ENCODE results near the gene GATD1.

GATD1 gene

DNA sequence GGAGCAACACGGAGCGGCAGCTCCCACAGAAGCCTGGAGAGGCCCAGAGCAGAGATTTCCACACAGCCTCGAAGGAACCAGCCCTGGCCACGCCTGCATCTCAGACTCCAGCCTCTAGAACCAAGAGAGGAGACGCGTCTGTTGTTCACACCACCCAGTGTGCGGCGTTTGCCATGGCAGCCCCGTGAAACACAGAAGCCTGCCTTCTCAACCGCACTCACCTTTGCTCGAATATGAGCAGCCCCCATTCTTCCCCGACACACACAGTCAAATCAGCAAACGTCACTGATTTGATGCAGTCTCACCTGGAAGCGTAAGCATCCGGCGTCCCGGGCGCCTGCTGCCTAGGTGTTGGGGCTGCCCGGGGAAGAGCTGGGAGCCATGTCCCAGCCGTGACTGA is 44.2 kb downstream of the GATD1 start:
- H3K27ac ChIP-seq, result no peak overlapping the region
- TF ChIP-seq ZFX (IDR thresholded peaks at IDR 0.05), result no peak
- TF ChIP-seq CTCF (conservative IDR thresholded peaks at IDR 0.05), result no peak

- H3K27ac ChIP-seq, result no peak overlapping the region
- TF ChIP-seq CTCF (conservative IDR thresholded peaks at IDR 0.05), result no peak
- no peak for TF ChIP-seq ZFX (IDR thresholded peaks at IDR 0.05)
Observed at GRCh38 chr11:729492-730074, 47.7 kb downstream of the GATD1 start.

DNA sequence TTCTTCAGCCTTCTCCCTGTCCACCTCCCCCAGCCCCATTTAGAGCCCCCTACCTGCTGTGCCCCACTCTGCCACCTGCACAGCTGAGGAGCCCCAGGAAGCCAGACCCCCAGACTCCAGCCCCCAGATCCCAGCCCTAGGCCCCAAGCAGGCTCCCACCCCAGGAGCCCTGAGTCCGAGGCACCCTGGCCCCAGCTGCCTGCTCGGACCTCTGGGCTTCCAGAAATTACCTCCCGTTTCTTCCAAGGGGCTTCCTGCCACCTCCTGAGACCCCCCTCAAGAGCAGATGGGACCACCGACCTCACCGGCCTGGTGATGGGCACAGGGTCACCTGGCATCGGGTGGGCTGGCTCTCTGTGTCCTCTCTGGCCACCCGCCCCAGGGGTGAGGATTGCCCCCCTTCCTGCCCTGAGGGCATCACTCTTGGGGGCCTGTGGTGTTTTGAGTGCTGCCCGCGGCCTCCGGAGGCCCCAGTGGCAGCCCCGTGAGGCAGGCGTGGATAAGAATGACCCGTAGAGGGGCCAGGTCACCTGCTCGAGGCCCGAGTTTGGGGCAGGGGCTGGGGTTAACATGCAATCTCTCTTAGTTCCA is 48.3 kb downstream of the GATD1 start:
- no peak overlapping the region for H3K27ac ChIP-seq
- TF ChIP-seq ZFX (IDR thresholded peaks at IDR 0.05) (no peak), CTCF (conservative IDR thresholded peaks at IDR 0.05) (no peak)

DNA sequence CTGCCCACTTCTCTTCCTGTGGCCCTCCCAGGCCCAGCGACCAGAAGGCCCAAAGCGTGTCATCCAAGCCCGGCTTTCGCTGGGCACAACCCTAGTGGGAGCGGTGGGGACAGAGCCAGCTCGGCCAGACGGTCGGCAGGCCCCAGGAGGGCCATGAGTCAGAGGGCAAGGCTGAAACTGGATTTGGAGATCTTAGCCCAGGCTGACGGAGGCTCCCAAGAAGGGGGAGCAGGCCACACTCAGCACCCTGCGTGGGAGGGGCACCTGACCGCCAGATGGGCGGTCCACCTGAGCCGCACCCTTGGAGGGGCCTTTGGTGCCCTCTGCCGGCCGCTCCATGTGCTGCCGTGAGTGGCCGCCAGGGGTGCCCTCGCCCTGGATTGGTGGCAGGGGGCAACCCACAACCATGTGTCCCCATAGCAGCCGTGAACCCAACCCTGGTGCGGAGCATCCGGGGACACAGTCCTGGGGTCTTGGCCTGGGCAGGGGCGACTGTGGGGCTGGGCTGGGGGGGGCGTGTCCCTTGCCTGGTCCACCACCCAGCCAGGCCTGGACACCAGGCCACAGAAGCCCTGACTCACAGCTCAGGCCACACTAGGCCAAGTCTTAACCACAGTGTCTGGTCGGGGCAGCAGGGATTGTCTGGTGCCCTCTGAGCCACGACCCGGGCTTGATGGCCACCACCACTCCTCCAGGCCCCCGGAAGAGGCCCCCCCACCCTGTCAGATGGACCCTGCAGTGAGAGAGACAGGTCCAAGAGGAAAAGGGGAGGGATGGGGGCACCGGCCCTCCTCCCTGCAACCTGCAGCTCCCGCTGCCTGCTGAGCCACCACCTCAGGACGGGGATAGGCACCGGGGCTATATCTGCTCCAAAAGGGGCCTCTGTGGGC is 49.2 kb downstream of the GATD1 start:
- no peak overlapping the region for H3K27ac ChIP-seq
- TF ChIP-seq CTCF (conservative IDR thresholded peaks at IDR 0.05) (peak; percentile 98), ZFX (IDR thresholded peaks at IDR 0.05) (no peak)

- TF ChIP-seq ZFX (IDR thresholded peaks at IDR 0.05) (no peak), CTCF (conservative IDR thresholded peaks at IDR 0.05) (no peak)
- H3K27ac ChIP-seq, result no peak overlapping the region
Observed at GRCh38 chr11:727281-727701, 50.0 kb downstream of the GATD1 start.

GRCh38 chr11:726278-727220 is 50.7 kb downstream of the GATD1 start:
- TF ChIP-seq CTCF (conservative IDR thresholded peaks at IDR 0.05) (no peak), ZFX (IDR thresholded peaks at IDR 0.05) (no peak)

More at GRCh38 chr11:726278-727220, 50.7 kb downstream of the GATD1 start:
- no peak overlapping the region for H3K27ac ChIP-seq

Measured in C4-2B (cell line).